ENCODE results near the gene BFSP1.

Gene BFSP1

GRCh38 chr20:17494201-17494600 is 37.0 kb downstream of the BFSP1 start:
- no peak for DNase-seq

GRCh38 chr20:17493173-17493572 is 38.0 kb downstream of the BFSP1 start:
- DNase-seq: no peak

- no peak for DNase-seq
Measured at GRCh38 chr20:17491488-17491887, 39.7 kb downstream of the BFSP1 start.

- no peak for DNase-seq
Measured at GRCh38 chr20:17491041-17491440, 40.1 kb downstream of the BFSP1 start.

GRCh38 chr20:17490501-17490900 is 40.7 kb downstream of the BFSP1 start:
- DNase-seq: no peak

GRCh38 chr20:17488916-17489600 is 42.1 kb downstream of the BFSP1 start:
- no peak for DNase-seq

GRCh38 chr20:17485017-17485416 is 46.2 kb downstream of the BFSP1 start:
- DNase-seq: no peak

GRCh38 chr20:17482536-17482935 is 48.6 kb downstream of the BFSP1 start:
- DNase-seq: no peak

- no peak for DNase-seq
Measured at GRCh38 chr20:17481661-17482060, 49.5 kb downstream of the BFSP1 start.

GRCh38 chr20:17480696-17481095 is 50.5 kb downstream of the BFSP1 start:
- no peak for DNase-seq

GRCh38 chr20:17479063-17479657 is 52.0 kb downstream of the BFSP1 start:
- DNase-seq: no peak

GRCh38 chr20:17473659-17474058 is 57.5 kb downstream of the BFSP1 start:
- DNase-seq: no peak

GRCh38 chr20:17471606-17472187 is 59.5 kb downstream of the BFSP1 start:
- no peak for DNase-seq

- no peak for DNase-seq
Measured at GRCh38 chr20:17470973-17471372, 60.2 kb downstream of the BFSP1 start.

GRCh38 chr20:17470521-17470920 is 60.7 kb downstream of the BFSP1 start:
- no peak for DNase-seq

- no peak for DNase-seq
Measured at GRCh38 chr20:17469246-17470030, 61.7 kb downstream of the BFSP1 start.

- no peak for DNase-seq
Measured at GRCh38 chr20:17468073-17468840, 62.9 kb downstream of the BFSP1 start.

- no peak for DNase-seq
Measured at GRCh38 chr20:17467120-17467655, 64.0 kb downstream of the BFSP1 start.

GRCh38 chr20:17466641-17467040 is 64.5 kb downstream of the BFSP1 start:
- no peak for DNase-seq

- DNase-seq: no peak
Measured at GRCh38 chr20:17465236-17465635, 65.9 kb downstream of the BFSP1 start.

GRCh38 chr20:17463711-17464110 is 67.5 kb downstream of the BFSP1 start:
- no peak for DNase-seq

- no peak for DNase-seq
Measured at GRCh38 chr20:17461941-17462340, 69.2 kb downstream of the BFSP1 start.

GRCh38 chr20:17460119-17460518 is 71.1 kb downstream of the BFSP1 start:
- no peak for DNase-seq
